OCI-LY7 (cell line): ENCODE results near the gene UBR2. TPM values are rescaled to one million over a fixed set of nuclear protein-coding genes. Genes with fewer than 3 reads are reported as not detected.

ENCODE experiments used
- BruUV-seq: library from RNA; stranded (reverse); fragments of 400-500 nt; replicated peaks from 2 replicates; lab custom pipeline; 2021; lab: Mats Ljungman, UMichigan
- CTCF ChIA-PET: fragments of 300-600 bp; sonication (Branson Sonifier 250); formaldehyde crosslinking; loops from one replicate; lab custom pipeline; 2022; ENCODE audit warnings: antibody characterized with exemption; ENCODE audit not compliant: unreplicated experiment; lab: Charles Lee
- POLR2A ChIA-PET: fragments of 300-600 bp; sonication (Branson Sonifier 250); formaldehyde crosslinking; loops from one replicate; lab custom pipeline; 2022; ENCODE audit warnings: antibody characterized with exemption; lab: Charles Lee
- DNase-seq: peaks from one replicate; pipeline ENCODE4 v3.0.0-alpha.2; 2015; ENCODE audit warnings: low spot score
- H2AFZ ChIP-seq: fragments of 200-600 bp; sonication (generic), shearing (Covaris generic); 2 replicates; pipeline ENCODE4 v1.6.1; 2014; ENCODE audit warnings: mild to moderate bottlenecking, antibody characterized with exemption, low read length, moderate library complexity
- H3K27ac ChIP-seq: fragments of 200-600 bp; sonication (generic); 2 replicates; pipeline ENCODE4 v1.5.1; 2014; ENCODE audit warnings: mixed run types, low read depth, mild to moderate bottlenecking, moderate library complexity, low read length, inconsistent platforms; ENCODE audit not compliant: poor library complexity, severe bottlenecking
- H3K36me3 ChIP-seq: fragments of 200-600 bp; sonication (generic); 2 replicates; pipeline ENCODE4 v1.6.1; 2014; ENCODE audit warnings: mild to moderate bottlenecking, antibody characterized with exemption, low read length, moderate library complexity, mixed read lengths; ENCODE audit not compliant: insufficient read depth
- H3K4me1 ChIP-seq: fragments of 200-600 bp; sonication (generic); 2 replicates; pipeline ENCODE4 v1.5.1; 2014; ENCODE audit warnings: mild to moderate bottlenecking, low read length; ENCODE audit not compliant: insufficient read depth, poor library complexity, severe bottlenecking
- H3K4me2 ChIP-seq: fragments of 200-600 bp; sonication (generic); 2 replicates; pipeline ENCODE4 v1.6.1; 2014; ENCODE audit warnings: mild to moderate bottlenecking, low read length
- H3K4me3 ChIP-seq: fragments of 200-600 bp; sonication (generic); 2 replicates; pipeline ENCODE4 v1.5.1; 2014; ENCODE audit warnings: mild to moderate bottlenecking, low read depth, low read length; ENCODE audit not compliant: poor library complexity, severe bottlenecking
- H3K79me2 ChIP-seq: fragments of 200-600 bp; sonication (generic); 2 replicates; pipeline ENCODE4 v1.6.1; 2016; ENCODE audit warnings: low read depth, mild to moderate bottlenecking, low read length, moderate library complexity, mixed read lengths; ENCODE audit not compliant: insufficient read depth
- H3K9me2 ChIP-seq: fragments of 200-600 bp; sonication (generic); 2 replicates; pipeline ENCODE4 v1.6.1; 2016; ENCODE audit warnings: mild to moderate bottlenecking, low read length, mixed read lengths; ENCODE audit not compliant: insufficient read depth
- H3K9me3 ChIP-seq: fragments of 200-600 bp; sonication (generic); 2 replicates; pipeline ENCODE4 v1.6.1; 2014; ENCODE audit warnings: mild to moderate bottlenecking, mixed run types, low read length, mixed read lengths
- H4K20me1 ChIP-seq: fragments of 200-600 bp; sonication (generic); 2 replicates; pipeline ENCODE4 v1.6.1; 2014; ENCODE audit warnings: mild to moderate bottlenecking, antibody characterized with exemption, low read length, moderate library complexity, mixed read lengths; ENCODE audit not compliant: insufficient read depth
- EZH2phosphoT487 ChIP-seq: fragments of 200-600 bp; sonication (generic); IDR thresholded peaks from 2 replicates; pipeline ENCODE4 v1.6.1; 2018; ENCODE audit warnings: low read depth, borderline replicate concordance, mild to moderate bottlenecking, mixed run types, antibody characterized with exemption, low read length, moderate library complexity, mixed read lengths
- intact Hi-C: fragments of 100-400 bp; cut with micrococcal nuclease; formaldehyde crosslinking; loops from one replicate; pipeline ENCODE4 v1.10.0; 2022; ENCODE audit not compliant: unreplicated experiment
- total RNA-seq, 2 experiments: library from RNA; depleted of rRNA in 1 of 2; stranded (reverse); fragments of >200 nt in 1 of 2; shearing (Covaris generic) in 1 of 2; gene quantifications; 2 replicates each; pipeline ENCODE4 v1.2.3, GENCODE V29; 2014 to 2022
- TF ChIP-seq, protein P1 (sequence below): fragments of 200-600 bp; sonication (generic); conservative IDR thresholded peaks from 2 replicates; pipeline ENCODE4 v1.5.1; 2014; ENCODE audit warnings: mild to moderate bottlenecking, antibody characterized with exemption, low read length, moderate library complexity, mixed read lengths

The UBR2 gene
- total RNA-seq, 2 experiments from 2014 or later: 17.1 to 26.7 TPM

DNA sequence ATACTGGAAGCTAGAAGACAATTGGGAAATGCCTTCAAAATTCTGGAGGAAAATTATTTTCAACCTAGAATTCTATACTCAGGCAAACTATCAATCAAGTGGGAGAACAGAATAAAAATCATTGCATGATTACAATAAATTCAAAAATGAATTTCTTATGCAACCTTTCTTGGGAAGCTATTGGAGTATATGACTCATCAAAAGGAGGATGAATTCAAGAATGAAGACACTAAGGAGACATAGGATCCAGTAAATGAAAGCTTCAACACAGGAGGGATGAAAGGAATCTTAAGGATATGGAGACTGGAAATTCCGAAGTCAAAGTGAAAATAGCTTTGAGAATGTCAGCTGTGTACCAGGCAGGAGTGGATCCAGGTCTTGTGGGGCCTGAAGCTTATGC, 12.6 kb upstream of the UBR2 start:
- Histone ChIP-seq H3K4me3 (no peak overlapping the region), H3K27ac (no peak overlapping the region), H3K4me1 (peaks cover 13% of the 10 kb centered on the region), H2AFZ (no peak overlapping the region), H3K36me3 (no peaks in the 10 kb centered on the region), H4K20me1 (no peaks in the 10 kb centered on the region), H3K4me2 (no peak overlapping the region), H3K9me3 (no peaks in the 10 kb centered on the region), H3K79me2 (no peaks in the 10 kb centered on the region), H3K9me2 (no peaks in the 10 kb centered on the region)
- POLR2A ChIA-PET: interaction anchor here (1.2 kb wide), 1 partner anchor 13 kb away, joined by 7 read pairs; the partner anchor contains the start of gene UBR2
- CTCF ChIA-PET: interaction anchor here (0.6 kb wide), 1 partner anchor 13 kb away, joined by 3 read pairs; the partner anchor contains the start of gene UBR2
- intact Hi-C loops: no loop called here
- BruUV-seq: no TSS peak
- no peak for DNase-seq
- TF ChIP-seq, protein P1, sequence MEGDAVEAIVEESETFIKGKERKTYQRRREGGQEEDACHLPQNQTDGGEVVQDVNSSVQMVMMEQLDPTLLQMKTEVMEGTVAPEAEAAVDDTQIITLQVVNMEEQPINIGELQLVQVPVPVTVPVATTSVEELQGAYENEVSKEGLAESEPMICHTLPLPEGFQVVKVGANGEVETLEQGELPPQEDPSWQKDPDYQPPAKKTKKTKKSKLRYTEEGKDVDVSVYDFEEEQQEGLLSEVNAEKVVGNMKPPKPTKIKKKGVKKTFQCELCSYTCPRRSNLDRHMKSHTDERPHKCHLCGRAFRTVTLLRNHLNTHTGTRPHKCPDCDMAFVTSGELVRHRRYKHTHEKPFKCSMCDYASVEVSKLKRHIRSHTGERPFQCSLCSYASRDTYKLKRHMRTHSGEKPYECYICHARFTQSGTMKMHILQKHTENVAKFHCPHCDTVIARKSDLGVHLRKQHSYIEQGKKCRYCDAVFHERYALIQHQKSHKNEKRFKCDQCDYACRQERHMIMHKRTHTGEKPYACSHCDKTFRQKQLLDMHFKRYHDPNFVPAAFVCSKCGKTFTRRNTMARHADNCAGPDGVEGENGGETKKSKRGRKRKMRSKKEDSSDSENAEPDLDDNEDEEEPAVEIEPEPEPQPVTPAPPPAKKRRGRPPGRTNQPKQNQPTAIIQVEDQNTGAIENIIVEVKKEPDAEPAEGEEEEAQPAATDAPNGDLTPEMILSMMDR: no peak
- TF ChIP-seq EZH2phosphoT487: no peak

DNA sequence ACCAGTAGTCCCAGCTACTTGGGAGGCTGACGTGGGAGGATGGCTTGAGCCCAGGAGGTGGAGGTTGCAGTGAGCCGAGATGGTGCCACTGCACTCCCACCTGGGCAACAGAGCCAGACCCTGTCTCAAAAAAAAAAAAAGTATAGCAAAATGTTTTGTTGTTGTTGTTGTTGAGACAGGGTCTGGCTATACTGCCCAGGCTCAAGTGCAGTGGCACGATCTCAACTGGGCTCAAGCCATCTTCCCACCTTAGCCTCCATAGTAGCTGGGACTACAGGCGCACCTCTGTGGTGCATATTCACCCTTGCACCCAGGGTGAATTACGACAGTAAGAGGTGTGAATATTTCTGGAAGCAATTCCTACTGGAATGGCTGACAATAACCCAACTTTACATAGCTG, 11.4 kb upstream of the UBR2 start:
- no peak overlapping the region for H3K4me3 ChIP-seq
- TF ChIP-seq EZH2phosphoT487: no peak
- TF ChIP-seq, protein P1: no peak
- ChIA-PET CTCF (no interaction called here), POLR2A (interaction anchor here (1.2 kb wide), 1 partner anchor 11 kb away, joined by 7 read pairs; the partner anchor contains the start of gene UBR2)
- H3K9me2 ChIP-seq: no peaks in the 10 kb centered on the region
- intact Hi-C loops: no loop called here
- no peaks in the 10 kb centered on the region for H4K20me1 ChIP-seq
- H2AFZ ChIP-seq: no peak overlapping the region
- no peaks in the 10 kb centered on the region for H3K36me3 ChIP-seq
- no peaks in the 10 kb centered on the region for H3K79me2 ChIP-seq
- no peak overlapping the region for H3K4me2 ChIP-seq
- H3K27ac ChIP-seq: no peak overlapping the region
- DNase-seq: no peak
- no TSS peak for BruUV-seq
- H3K4me1 ChIP-seq: peaks cover 10% of the 10 kb centered on the region
- H3K9me3 ChIP-seq: no peaks in the 10 kb centered on the region
